ENCODE measurements around the gene PTPRN.

DNA sequence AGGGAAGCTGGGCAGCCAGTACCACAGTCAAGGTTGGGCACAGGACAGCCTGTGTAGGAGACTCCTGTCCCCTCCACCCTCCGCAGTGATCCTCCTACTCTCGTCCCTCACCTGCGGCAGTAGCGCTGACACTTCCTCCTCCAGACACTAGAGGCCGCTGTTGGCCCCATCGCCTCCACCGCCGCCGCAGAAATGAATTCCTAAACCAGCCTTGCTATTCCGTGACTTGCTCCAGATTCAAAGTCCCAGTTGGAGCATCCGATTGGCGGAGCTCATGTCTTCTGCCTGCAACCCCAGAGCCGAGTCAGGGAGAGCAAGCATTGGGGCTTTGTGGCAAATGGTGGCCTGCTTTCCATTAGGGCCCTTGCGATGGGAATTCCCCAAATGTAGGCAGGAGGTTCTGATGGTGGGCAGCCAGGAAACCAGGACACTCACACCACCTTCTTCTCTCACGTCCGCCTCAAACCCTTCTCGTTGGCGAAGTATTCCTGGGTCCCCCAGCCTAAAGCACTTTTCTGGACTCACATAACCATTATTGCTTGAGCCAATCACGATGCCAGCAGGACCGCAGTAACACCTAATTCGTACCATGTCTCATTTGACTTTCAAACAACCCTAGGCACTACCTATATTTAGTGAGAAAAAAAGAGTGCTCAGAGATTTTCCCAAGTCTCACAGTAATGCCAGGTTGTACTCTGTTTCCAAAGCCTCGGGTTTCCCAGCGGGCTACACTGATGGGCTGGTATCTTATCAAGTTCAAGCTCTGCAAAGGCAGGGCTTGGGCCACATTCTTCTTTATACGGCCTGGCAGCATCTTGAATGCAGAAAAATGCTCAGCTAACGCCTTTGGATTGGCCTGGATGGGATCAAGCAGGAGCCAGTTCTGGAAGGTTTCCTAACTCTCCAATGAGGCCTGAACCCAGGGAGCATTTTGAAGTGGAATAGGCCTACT, 31.2 kb downstream of the PTPRN start:
- TF ChIP-seq, protein P1, sequence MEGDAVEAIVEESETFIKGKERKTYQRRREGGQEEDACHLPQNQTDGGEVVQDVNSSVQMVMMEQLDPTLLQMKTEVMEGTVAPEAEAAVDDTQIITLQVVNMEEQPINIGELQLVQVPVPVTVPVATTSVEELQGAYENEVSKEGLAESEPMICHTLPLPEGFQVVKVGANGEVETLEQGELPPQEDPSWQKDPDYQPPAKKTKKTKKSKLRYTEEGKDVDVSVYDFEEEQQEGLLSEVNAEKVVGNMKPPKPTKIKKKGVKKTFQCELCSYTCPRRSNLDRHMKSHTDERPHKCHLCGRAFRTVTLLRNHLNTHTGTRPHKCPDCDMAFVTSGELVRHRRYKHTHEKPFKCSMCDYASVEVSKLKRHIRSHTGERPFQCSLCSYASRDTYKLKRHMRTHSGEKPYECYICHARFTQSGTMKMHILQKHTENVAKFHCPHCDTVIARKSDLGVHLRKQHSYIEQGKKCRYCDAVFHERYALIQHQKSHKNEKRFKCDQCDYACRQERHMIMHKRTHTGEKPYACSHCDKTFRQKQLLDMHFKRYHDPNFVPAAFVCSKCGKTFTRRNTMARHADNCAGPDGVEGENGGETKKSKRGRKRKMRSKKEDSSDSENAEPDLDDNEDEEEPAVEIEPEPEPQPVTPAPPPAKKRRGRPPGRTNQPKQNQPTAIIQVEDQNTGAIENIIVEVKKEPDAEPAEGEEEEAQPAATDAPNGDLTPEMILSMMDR (IDR thresholded peaks at IDR 0.05), result peak; percentile 95 to 99 (median 97)
- TF ChIP-seq EP300 (IDR thresholded peaks at IDR 0.05), result peak in 1 of 2 donors; percentile 73

All from tibial nerve (tissue), 4 donors.